Psoas muscle (tissue), 8 donors: ENCODE measurements around the gene ENG. TPM values are rescaled to one million over a fixed set of nuclear protein-coding genes. Genes with fewer than 3 reads are reported as not detected.

Source experiments
- ATAC-seq, 4 donors: fragments of 200-7000 bp; cut with Tn5 transposase; one replicate each; pipeline ENCODE4 v1.9.1; 2020; ENCODE audit warnings: moderate library complexity in 3 of 4, mild to moderate bottlenecking in 2 of 4
- DNase-seq, 2 donors: peaks; one replicate each; pipeline ENCODE4 v3.0.0-alpha.2; 2020
- H3K27ac ChIP-seq: fragments of 200-600 bp; one replicate; pipeline ENCODE4 v1.8.0; 2022
- H3K27me3 ChIP-seq, 3 donors: fragments of 200-600 bp in 1 of 3; one replicate each; pipeline versions ENCODE4 v1.6.1 to v1.8.0; 2013 to 2022; ENCODE audit warnings: low read length in 2 of 3, mild to moderate bottlenecking in 2 of 3, moderate library complexity in 1 of 3; ENCODE audit not compliant: insufficient read depth in 3 of 3
- H3K36me3 ChIP-seq, 2 donors: fragments of 200-600 bp in 1 of 2; one replicate each; pipeline versions ENCODE4 v1.6.1 to v1.8.0; 2013 to 2022; ENCODE audit warnings: low read depth in 1 of 2, mild to moderate bottlenecking in 1 of 2, moderate library complexity in 1 of 2; ENCODE audit not compliant: insufficient read depth in 1 of 2
- H3K4me1 ChIP-seq: fragments of 200-600 bp; one replicate; pipeline ENCODE4 v1.8.0; 2022
- H3K4me3 ChIP-seq: fragments of 200-600 bp; one replicate; pipeline ENCODE4 v1.8.0; 2022; ENCODE audit warnings: mild to moderate bottlenecking
- H3K9me3 ChIP-seq: fragments of 200-600 bp; one replicate; pipeline ENCODE4 v1.8.0; 2022
- CTCF ChIP-seq: fragments of 200-600 bp; IDR thresholded peaks from one replicate; pipeline ENCODE4 v1.8.0; 2022; ENCODE audit warnings: antibody characterized with exemption
- WGBS, 3 donors: extraction: QIAGEN DNeasy Blood & Tissue Kit; methylation state at CpG; one replicate each; pipeline versions ENCODE4 v1.1.6 to v1.1.7; 2013; 5-methylcytosine and 5-hydroxymethylcytosine counted together
- intact Hi-C, 2 donors: fragments of 100-400 bp; cut with DNase I; formaldehyde crosslinking; loops; one replicate each; pipeline versions ENCODE4 v1.11.0 to v1.14.2; 2022
- polyA plus RNA-seq, 3 donors: library from polyadenylated mRNA; stranded (reverse); fragments of 200-250 nt; gene quantifications; one replicate each; pipeline ENCODE4 v1.2.3, GENCODE V29; 2013
- total RNA-seq, 4 donors: library from RNA; stranded (reverse); fragmentation: NEBNext Ultra II Directional in 2 of 4; extraction: Animal tissue kit (Norgen Biotek cat#: 25700) in 2 of 4; gene quantifications; one replicate each; pipeline versions ENCODE4 v1.2.1 to v1.2.4, GENCODE V29; 2021 to 2023
- donor health status: healthy with polysubstance abuse.
- donor health status: DM: no; HTN: no; CAD: no; lungs with moderate emphysema.
- donor health status: Bipolar disorder and iron deficiency.
- donor health status: healthy.
- donor health status: DM: yes; HTN: yes; CAD: no.
- donor health status: DM: no; HTN: no; CAD: no.
- donor health status: DM: no; HTN: no; CAD: no.
- donor health status: DM: yes; HTN: yes; CAD: no.

ENG gene
- total and polyA plus RNA-seq, 7 donors: 22.1 to 80.4 (median 38.6) TPM

- Histone ChIP-seq H3K27me3 (no peaks in the 10 kb centered on the region), H3K36me3 (peaks cover 0 to 73% of the 10 kb centered on the region in 2 donors), H3K27ac (no peak overlapping the region), H3K4me1 (peaks cover 18% of the 10 kb centered on the region), H3K9me3 (no peaks in the 10 kb centered on the region), H3K4me3 (no peak overlapping the region)
- 84 to 90% (median 89%) methylated on average over 18 of the region's 18 CpGs for WGBS, 3 donors
- ATAC-seq (no peak), DNase-seq (no peak)
- TF ChIP-seq CTCF: no peak
- intact Hi-C loops: loop anchor here in 1 of 2 donors (5.0 kb wide), 1 partner anchor 66 kb away; the partner anchor contains the start of gene FPGS
Observed at GRCh38 chr9:127868278-127868902, 13.9 kb upstream of the ENG start.

- DNase-seq (no peak), ATAC-seq (no peak)
- H3K9me3 ChIP-seq: no peaks in the 10 kb centered on the region
- H3K27ac ChIP-seq: no peak overlapping the region
- peaks cover 0 to 65% of the 10 kb centered on the region in 2 donors for H3K36me3 ChIP-seq
- intact Hi-C loops: loop anchor here in 1 of 2 donors (5.0 kb wide), 1 partner anchor 65 kb away; the partner anchor contains the start of gene FPGS
- WGBS, 3 donors: 69 to 80% (median 77%) methylated on average over 30 of the region's 30 CpGs
- H3K4me3 ChIP-seq: no peak overlapping the region
- no peak for TF ChIP-seq CTCF
- H3K4me1 ChIP-seq: peaks cover 15% of the 10 kb centered on the region
- H3K27me3 ChIP-seq: no peaks in the 10 kb centered on the region
Observed at GRCh38 chr9:127867356-127868277, 13.2 kb upstream of the ENG start.

- no peaks in the 10 kb centered on the region for H3K27me3 ChIP-seq
- H3K4me1 ChIP-seq: peaks cover 26% of the 10 kb centered on the region
- TF ChIP-seq CTCF: no peak
- H3K9me3 ChIP-seq: no peaks in the 10 kb centered on the region
- no peak for ATAC-seq
- DNase-seq: no peak
- intact Hi-C loops: loop anchor here in 1 of 2 donors (5.0 kb wide), 1 partner anchor 64 kb away; the partner anchor contains the start of gene FPGS
- WGBS, 3 donors: 80 to 93% (median 84%) methylated on average over 13 of the region's 13 CpGs
- H3K4me3 ChIP-seq: no peak overlapping the region
- H3K27ac ChIP-seq: no peak overlapping the region
- peaks cover 0 to 54% of the 10 kb centered on the region in 2 donors for H3K36me3 ChIP-seq
Observed at GRCh38 chr9:127866535-127866934, 12.1 kb upstream of the ENG start.

- no peaks in the 10 kb centered on the region for H3K27me3 ChIP-seq
- intact Hi-C loops: loop anchor here in 1 of 2 donors (5.0 kb wide), 1 partner anchor 64 kb away; the partner anchor contains the start of gene FPGS
- H3K9me3 ChIP-seq: no peaks in the 10 kb centered on the region
- no peak overlapping the region for H3K4me3 ChIP-seq
- 65 to 69% (median 66%) methylated on average over 19 of the region's 19 CpGs for WGBS, 3 donors
- peaks cover 30% of the 10 kb centered on the region for H3K4me1 ChIP-seq
- ATAC-seq (no peak), DNase-seq (no peak)
- no peak for TF ChIP-seq CTCF
- no peak overlapping the region for H3K27ac ChIP-seq
- peaks cover 0 to 47% of the 10 kb centered on the region in 2 donors for H3K36me3 ChIP-seq
Observed at GRCh38 chr9:127865645-127866464, 11.4 kb upstream of the ENG start.
